WTC11 (cell line): ENCODE results near the gene METTL22. TPM values are rescaled to one million over a fixed set of nuclear protein-coding genes. Genes with fewer than 3 reads are reported as not detected.

Experiments
- ATAC-seq: fragments of 200-7000 bp; cut with Tn5 transposase; 2 replicates; pipeline ENCODE4 v1.10.0; 2021; ENCODE audit warnings: mild to moderate bottlenecking, moderate library complexity
- CTCF ChIA-PET: fragments of 300-600 bp; sonication (Branson Sonifier 250); formaldehyde crosslinking; loops from one replicate; lab custom pipeline; 2021; ENCODE audit warnings: antibody characterized with exemption; lab: Charles Lee
- POLR2A ChIA-PET: fragments of 350-600 bp; sonication (Branson Sonifier 250); formaldehyde crosslinking; loops from one replicate; lab custom pipeline; 2021; ENCODE audit warnings: antibody characterized with exemption; lab: Charles Lee
- DNase-seq: peaks from one replicate; pipeline ENCODE4 v3.0.0; 2021; ENCODE audit warnings: low spot score
- H3K27ac Mint-ChIP-seq: 2 replicates; pipeline ENCODE4 v1.8.0; 2021; ENCODE audit warnings: mixed read lengths
- H3K27me3 Mint-ChIP-seq: 2 replicates; pipeline ENCODE4 v1.8.0; 2021; ENCODE audit warnings: low read depth, mild to moderate bottlenecking, moderate library complexity, mixed read lengths
- H3K36me3 Mint-ChIP-seq: 2 replicates; pipeline ENCODE4 v1.8.0; 2021; ENCODE audit warnings: mixed read lengths
- H3K4me1 Mint-ChIP-seq: 2 replicates; pipeline ENCODE4 v1.8.0; 2022; ENCODE audit warnings: mixed read lengths
- H3K4me3 Mint-ChIP-seq: 2 replicates; pipeline ENCODE4 v1.8.0; 2021; ENCODE audit warnings: mild to moderate bottlenecking, moderate library complexity, mixed read lengths
- H3K9me3 Mint-ChIP-seq: 2 replicates; pipeline ENCODE4 v1.8.0; 2021; ENCODE audit warnings: mixed read lengths
- CREM ChIP-seq: sonication (generic); formaldehyde crosslinking; IDR thresholded peaks from 2 replicates; pipeline ENCODE4 v1.8.1; 2022; ENCODE audit warnings: mild to moderate bottlenecking, missing genetic modification reagents, moderate library complexity
- ELF4 ChIP-seq: sonication (generic); formaldehyde crosslinking; IDR thresholded peaks from 2 replicates; pipeline ENCODE4 v1.8.1; 2022; ENCODE audit warnings: low read depth, mild to moderate bottlenecking, moderate library complexity, missing genetic modification reagents
- FOXK1 ChIP-seq: sonication (generic); formaldehyde crosslinking; IDR thresholded peaks from 2 replicates; pipeline ENCODE4 v1.8.0; 2022; ENCODE audit warnings: mild to moderate bottlenecking, moderate library complexity, missing genetic modification reagents
- GABPB1 ChIP-seq: sonication (generic); formaldehyde crosslinking; IDR thresholded peaks from 2 replicates; pipeline ENCODE4 v1.8.1; 2023; ENCODE audit warnings: mild to moderate bottlenecking, missing genetic modification reagents
- GRHL2 ChIP-seq: fragments of 250-450 bp; sonication (Bioruptor Pico); IDR thresholded peaks from 2 replicates; pipeline ENCODE4 v1.8.0; 2022; ENCODE audit warnings: mild to moderate bottlenecking, moderate library complexity; ENCODE audit not compliant: insufficient replicate concordance, severe bottlenecking
- HMGA2 ChIP-seq: fragments of 250-450 bp; sonication (Bioruptor Pico); IDR thresholded peaks from 2 replicates; pipeline ENCODE4 v1.4.0; 2021; ENCODE audit warnings: mild to moderate bottlenecking, moderate library complexity
- JUN ChIP-seq: sonication (generic); formaldehyde crosslinking; IDR thresholded peaks from 2 replicates; pipeline ENCODE4 v1.8.0; 2023; ENCODE audit warnings: mild to moderate bottlenecking, missing genetic modification reagents
- MYBL2 ChIP-seq: sonication (generic); formaldehyde crosslinking; IDR thresholded peaks from 2 replicates; pipeline ENCODE4 v1.8.1; 2023; ENCODE audit warnings: mild to moderate bottlenecking, moderate library complexity, missing genetic modification reagents
- OVOL2 ChIP-seq: fragments of 250-450 bp; sonication (Bioruptor Pico); IDR thresholded peaks from 2 replicates; pipeline ENCODE4 v1.9.0; 2021; ENCODE audit warnings: mild to moderate bottlenecking, borderline replicate concordance
- RORB ChIP-seq: fragments of 250-450 bp; sonication (Bioruptor Pico); IDR thresholded peaks from 2 replicates; pipeline ENCODE4 v1.9.0; 2021; ENCODE audit warnings: mild to moderate bottlenecking
- ZNF121 ChIP-seq: sonication (generic); formaldehyde crosslinking; IDR thresholded peaks from 2 replicates; pipeline ENCODE4 v1.8.0; 2023; ENCODE audit warnings: missing genetic modification reagents
- ZNF232 ChIP-seq: sonication (generic); formaldehyde crosslinking; IDR thresholded peaks from 2 replicates; pipeline ENCODE4 v1.8.0; 2022; ENCODE audit warnings: mild to moderate bottlenecking, missing genetic modification reagents
- ZNF396 ChIP-seq: fragments of 250-450 bp; sonication (Bioruptor Pico); IDR thresholded peaks from 2 replicates; pipeline ENCODE4 v1.8.0; 2021; ENCODE audit warnings: mild to moderate bottlenecking, moderate library complexity, borderline replicate concordance
- total RNA-seq: library from RNA; stranded (reverse); gene quantifications from 3 replicates; pipeline ENCODE4 v1.2.3, GENCODE V29; 2021
- TF ChIP-seq, protein P1 (sequence below): sonication (generic); formaldehyde crosslinking; IDR thresholded peaks from 2 replicates; pipeline ENCODE4 v1.8.0; 2022; ENCODE audit warnings: mild to moderate bottlenecking, missing genetic modification reagents
- TF ChIP-seq, protein P2 (sequence below): sonication (generic); formaldehyde crosslinking; IDR thresholded peaks from 2 replicates; pipeline ENCODE4 v1.8.0; 2023; ENCODE audit warnings: mild to moderate bottlenecking, missing genetic modification reagents
- TF ChIP-seq, protein P3 (sequence below): sonication (generic); formaldehyde crosslinking; IDR thresholded peaks from 2 replicates; pipeline ENCODE4 v1.8.0; 2022; ENCODE audit warnings: mild to moderate bottlenecking, missing genetic modification reagents
- TF ChIP-seq, protein P4 (sequence below): sonication (generic); formaldehyde crosslinking; IDR thresholded peaks from 2 replicates; pipeline ENCODE4 v1.8.0; 2022; ENCODE audit warnings: mild to moderate bottlenecking, missing genetic modification reagents
- TF ChIP-seq, protein P5 (sequence below): fragments of 250-450 bp; sonication (Bioruptor Pico); IDR thresholded peaks from 2 replicates; pipeline ENCODE4 v1.9.0; 2021; ENCODE audit warnings: moderate library complexity, mild to moderate bottlenecking, inconsistent platforms, borderline replicate concordance
- TF ChIP-seq, protein P6 (sequence below): sonication (generic); formaldehyde crosslinking; IDR thresholded peaks from 2 replicates; pipeline ENCODE4 v1.8.1; 2023; ENCODE audit warnings: mild to moderate bottlenecking, missing genetic modification reagents
- TF ChIP-seq, protein P7 (sequence below): sonication (generic); formaldehyde crosslinking; conservative IDR thresholded peaks from 2 replicates; pipeline ENCODE4 v1.8.1; 2022; ENCODE audit warnings: mild to moderate bottlenecking, missing genetic modification reagents
- TF ChIP-seq, protein P8 (sequence below): sonication (generic); formaldehyde crosslinking; IDR thresholded peaks from 2 replicates; pipeline ENCODE4 v1.8.1; 2022; ENCODE audit warnings: low read depth, missing genetic modification reagents, borderline replicate concordance

METTL22 gene
- total RNA-seq, 1 experiment from 2014 or later: 82.0 TPM

DNA sequence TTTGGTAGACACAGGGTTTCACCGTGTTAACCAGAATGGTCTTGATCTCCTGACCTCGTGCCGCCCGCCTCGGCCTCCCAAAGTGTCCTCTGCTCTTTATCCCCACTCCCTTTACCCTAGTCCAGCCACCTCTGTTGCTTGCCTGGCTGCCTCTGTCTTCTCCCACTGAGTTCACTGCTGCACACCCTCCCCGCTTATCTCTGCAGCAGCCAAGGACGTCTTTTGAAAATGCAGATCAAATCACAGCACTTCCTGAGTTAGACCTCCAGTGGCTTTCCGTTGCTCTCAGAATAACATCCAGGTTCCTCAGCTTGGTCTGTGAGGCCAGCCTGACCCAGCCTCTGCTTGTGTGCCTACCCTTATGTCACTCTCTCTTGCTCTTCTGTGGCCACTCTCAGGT is 5.4 kb downstream of the METTL22 start:
- DNase-seq (no peak), ATAC-seq (no peak)
- no peak overlapping the region for H3K27ac Mint-ChIP-seq
- no peak overlapping the region for H3K4me3 Mint-ChIP-seq
- H3K36me3 Mint-ChIP-seq: peaks cover 62% of the 10 kb centered on the region
- POLR2A ChIA-PET: interaction anchor here (0.6 kb wide), 2 partner anchors 8 to 180 kb away, joined by 3 read pairs; no protein-coding TSS in a partner anchor
- TF ChIP-seq, protein P1, sequence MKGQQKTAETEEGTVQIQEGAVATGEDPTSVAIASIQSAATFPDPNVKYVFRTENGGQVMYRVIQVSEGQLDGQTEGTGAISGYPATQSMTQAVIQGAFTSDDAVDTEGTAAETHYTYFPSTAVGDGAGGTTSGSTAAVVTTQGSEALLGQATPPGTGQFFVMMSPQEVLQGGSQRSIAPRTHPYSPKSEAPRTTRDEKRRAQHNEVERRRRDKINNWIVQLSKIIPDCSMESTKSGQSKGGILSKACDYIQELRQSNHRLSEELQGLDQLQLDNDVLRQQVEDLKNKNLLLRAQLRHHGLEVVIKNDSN: no peak
- TF ChIP-seq JUN (CRISPR knock-in tag): no peak
- TF ChIP-seq GABPB1 (CRISPR knock-in tag): no peak
- TF ChIP-seq, protein P2, sequence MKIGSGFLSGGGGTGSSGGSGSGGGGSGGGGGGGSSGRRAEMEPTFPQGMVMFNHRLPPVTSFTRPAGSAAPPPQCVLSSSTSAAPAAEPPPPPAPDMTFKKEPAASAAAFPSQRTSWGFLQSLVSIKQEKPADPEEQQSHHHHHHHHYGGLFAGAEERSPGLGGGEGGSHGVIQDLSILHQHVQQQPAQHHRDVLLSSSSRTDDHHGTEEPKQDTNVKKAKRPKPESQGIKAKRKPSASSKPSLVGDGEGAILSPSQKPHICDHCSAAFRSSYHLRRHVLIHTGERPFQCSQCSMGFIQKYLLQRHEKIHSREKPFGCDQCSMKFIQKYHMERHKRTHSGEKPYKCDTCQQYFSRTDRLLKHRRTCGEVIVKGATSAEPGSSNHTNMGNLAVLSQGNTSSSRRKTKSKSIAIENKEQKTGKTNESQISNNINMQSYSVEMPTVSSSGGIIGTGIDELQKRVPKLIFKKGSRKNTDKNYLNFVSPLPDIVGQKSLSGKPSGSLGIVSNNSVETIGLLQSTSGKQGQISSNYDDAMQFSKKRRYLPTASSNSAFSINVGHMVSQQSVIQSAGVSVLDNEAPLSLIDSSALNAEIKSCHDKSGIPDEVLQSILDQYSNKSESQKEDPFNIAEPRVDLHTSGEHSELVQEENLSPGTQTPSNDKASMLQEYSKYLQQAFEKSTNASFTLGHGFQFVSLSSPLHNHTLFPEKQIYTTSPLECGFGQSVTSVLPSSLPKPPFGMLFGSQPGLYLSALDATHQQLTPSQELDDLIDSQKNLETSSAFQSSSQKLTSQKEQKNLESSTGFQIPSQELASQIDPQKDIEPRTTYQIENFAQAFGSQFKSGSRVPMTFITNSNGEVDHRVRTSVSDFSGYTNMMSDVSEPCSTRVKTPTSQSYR (CRISPR knock-in tag): no peak
- TF ChIP-seq ELF4 (CRISPR knock-in tag): no peak
- no peak for TF ChIP-seq HMGA2 (CRISPR knock-in tag)
- TF ChIP-seq, protein P3, sequence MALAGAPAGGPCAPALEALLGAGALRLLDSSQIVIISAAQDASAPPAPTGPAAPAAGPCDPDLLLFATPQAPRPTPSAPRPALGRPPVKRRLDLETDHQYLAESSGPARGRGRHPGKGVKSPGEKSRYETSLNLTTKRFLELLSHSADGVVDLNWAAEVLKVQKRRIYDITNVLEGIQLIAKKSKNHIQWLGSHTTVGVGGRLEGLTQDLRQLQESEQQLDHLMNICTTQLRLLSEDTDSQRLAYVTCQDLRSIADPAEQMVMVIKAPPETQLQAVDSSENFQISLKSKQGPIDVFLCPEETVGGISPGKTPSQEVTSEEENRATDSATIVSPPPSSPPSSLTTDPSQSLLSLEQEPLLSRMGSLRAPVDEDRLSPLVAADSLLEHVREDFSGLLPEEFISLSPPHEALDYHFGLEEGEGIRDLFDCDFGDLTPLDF (CRISPR knock-in tag): no peak
- no peak for TF ChIP-seq GRHL2 (CRISPR knock-in tag)
- TF ChIP-seq, protein P4, sequence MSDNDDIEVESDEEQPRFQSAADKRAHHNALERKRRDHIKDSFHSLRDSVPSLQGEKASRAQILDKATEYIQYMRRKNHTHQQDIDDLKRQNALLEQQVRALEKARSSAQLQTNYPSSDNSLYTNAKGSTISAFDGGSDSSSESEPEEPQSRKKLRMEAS (CRISPR knock-in tag): no peak
- TF ChIP-seq CREM: no peak
- no peak for TF ChIP-seq ZNF121
- TF ChIP-seq, protein P5, sequence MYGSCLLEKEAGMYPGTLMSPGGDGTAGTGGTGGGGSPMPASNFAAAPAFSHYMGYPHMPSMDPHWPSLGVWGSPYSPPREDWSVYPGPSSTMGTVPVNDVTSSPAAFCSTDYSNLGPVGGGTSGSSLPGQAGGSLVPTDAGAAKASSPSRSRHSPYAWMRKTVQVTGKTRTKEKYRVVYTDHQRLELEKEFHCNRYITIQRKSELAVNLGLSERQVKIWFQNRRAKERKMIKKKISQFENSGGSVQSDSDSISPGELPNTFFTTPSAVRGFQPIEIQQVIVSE (CRISPR knock-in tag): no peak
- TF ChIP-seq ZNF232 (CRISPR knock-in tag): no peak
- TF ChIP-seq, protein P6, sequence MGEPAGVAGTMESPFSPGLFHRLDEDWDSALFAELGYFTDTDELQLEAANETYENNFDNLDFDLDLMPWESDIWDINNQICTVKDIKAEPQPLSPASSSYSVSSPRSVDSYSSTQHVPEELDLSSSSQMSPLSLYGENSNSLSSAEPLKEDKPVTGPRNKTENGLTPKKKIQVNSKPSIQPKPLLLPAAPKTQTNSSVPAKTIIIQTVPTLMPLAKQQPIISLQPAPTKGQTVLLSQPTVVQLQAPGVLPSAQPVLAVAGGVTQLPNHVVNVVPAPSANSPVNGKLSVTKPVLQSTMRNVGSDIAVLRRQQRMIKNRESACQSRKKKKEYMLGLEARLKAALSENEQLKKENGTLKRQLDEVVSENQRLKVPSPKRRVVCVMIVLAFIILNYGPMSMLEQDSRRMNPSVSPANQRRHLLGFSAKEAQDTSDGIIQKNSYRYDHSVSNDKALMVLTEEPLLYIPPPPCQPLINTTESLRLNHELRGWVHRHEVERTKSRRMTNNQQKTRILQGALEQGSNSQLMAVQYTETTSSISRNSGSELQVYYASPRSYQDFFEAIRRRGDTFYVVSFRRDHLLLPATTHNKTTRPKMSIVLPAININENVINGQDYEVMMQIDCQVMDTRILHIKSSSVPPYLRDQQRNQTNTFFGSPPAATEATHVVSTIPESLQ (CRISPR knock-in tag): no peak
- TF ChIP-seq ZNF396 (CRISPR knock-in tag): no peak
- TF ChIP-seq, protein P7, sequence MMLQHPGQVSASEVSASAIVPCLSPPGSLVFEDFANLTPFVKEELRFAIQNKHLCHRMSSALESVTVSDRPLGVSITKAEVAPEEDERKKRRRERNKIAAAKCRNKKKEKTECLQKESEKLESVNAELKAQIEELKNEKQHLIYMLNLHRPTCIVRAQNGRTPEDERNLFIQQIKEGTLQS (CRISPR knock-in tag): no peak
- no peaks in the 10 kb centered on the region for H3K9me3 Mint-ChIP-seq
- CTCF ChIA-PET: interaction anchor here (0.6 to 4.0 kb wide), 3 partner anchors 9 to 116 kb away, joined by 3 to 17 read pairs (median 4); no protein-coding TSS in a partner anchor
- no peaks in the 10 kb centered on the region for H3K27me3 Mint-ChIP-seq
- H3K4me1 Mint-ChIP-seq: peaks cover 9% of the 10 kb centered on the region; the same call in 1 of the 2 replicates

DNA sequence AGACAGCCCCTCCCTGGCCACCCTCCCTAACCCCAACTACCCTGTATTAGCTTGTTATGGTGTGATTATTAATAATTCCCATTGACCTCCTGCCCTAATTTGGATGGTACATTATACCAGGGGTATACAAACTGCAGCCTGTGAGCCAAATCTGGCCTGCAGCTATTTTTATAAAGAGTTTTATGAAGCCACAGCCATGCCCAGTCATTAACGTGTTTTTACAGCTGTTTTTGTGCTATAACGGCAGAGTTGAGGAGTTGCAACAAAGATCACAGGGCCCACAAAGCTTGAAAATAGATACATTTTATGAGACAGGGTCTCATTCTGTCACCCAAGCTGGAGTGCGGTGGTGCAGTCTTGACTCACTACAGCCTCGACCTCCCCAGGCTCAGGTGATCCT is 6.0 kb downstream of the METTL22 start:
- peaks cover 7% of the 10 kb centered on the region; the same call in 1 of the 2 replicates for H3K4me1 Mint-ChIP-seq
- H3K9me3 Mint-ChIP-seq: no peaks in the 10 kb centered on the region
- H3K27ac Mint-ChIP-seq: no peak overlapping the region
- H3K36me3 Mint-ChIP-seq: peaks cover 68% of the 10 kb centered on the region
- H3K4me3 Mint-ChIP-seq: no peak overlapping the region
- POLR2A ChIA-PET: interaction anchor here (0.6 kb wide), 1 partner anchor 7 kb away, joined by 3 read pairs; no protein-coding TSS in a partner anchor
- ATAC-seq: no peak
- no peak for DNase-seq
- CTCF ChIA-PET: no interaction called here
- no peaks in the 10 kb centered on the region for H3K27me3 Mint-ChIP-seq
- no peak for TF ChIP-seq RORB (CRISPR knock-in tag)
- TF ChIP-seq, protein P1: no peak
- no peak for TF ChIP-seq OVOL2 (CRISPR knock-in tag)
- TF ChIP-seq, protein P7 (CRISPR knock-in tag): no peak
- TF ChIP-seq, protein P8, sequence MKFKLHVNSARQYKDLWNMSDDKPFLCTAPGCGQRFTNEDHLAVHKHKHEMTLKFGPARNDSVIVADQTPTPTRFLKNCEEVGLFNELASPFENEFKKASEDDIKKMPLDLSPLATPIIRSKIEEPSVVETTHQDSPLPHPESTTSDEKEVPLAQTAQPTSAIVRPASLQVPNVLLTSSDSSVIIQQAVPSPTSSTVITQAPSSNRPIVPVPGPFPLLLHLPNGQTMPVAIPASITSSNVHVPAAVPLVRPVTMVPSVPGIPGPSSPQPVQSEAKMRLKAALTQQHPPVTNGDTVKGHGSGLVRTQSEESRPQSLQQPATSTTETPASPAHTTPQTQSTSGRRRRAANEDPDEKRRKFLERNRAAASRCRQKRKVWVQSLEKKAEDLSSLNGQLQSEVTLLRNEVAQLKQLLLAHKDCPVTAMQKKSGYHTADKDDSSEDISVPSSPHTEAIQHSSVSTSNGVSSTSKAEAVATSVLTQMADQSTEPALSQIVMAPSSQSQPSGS (CRISPR knock-in tag): no peak
- TF ChIP-seq MYBL2 (CRISPR knock-in tag): no peak
- TF ChIP-seq FOXK1 (CRISPR knock-in tag): no peak
